T-helper 17 cell (primary cell): ENCODE results near the gene NOMO2. TPM values are rescaled to one million over a fixed set of nuclear protein-coding genes. Genes with fewer than 3 reads are reported as not detected.
"Not testable (repeated sequence)": the region's sequence is repeated elsewhere in the genome, so short reads cannot be mapped to it uniquely, and the experiment has no call there.

Source experiments
- ATAC-seq: fragments of 150-1000 bp; cut with Tn5 transposase; 2 replicates; pipeline ENCODE4 v1.10.0; 2021; ENCODE audit warnings: mild to moderate bottlenecking, moderate library complexity
- DNase-seq, 3 donors: peaks; one replicate each; pipeline versions ENCODE4 v3.0.0 to v3.0.0-alpha.2; 2020 to 2021
- H3K9me3 ChIP-seq: one replicate; pipeline ENCODE4 v1.7.0; 2013; ENCODE audit warnings: low read length, mild to moderate bottlenecking; ENCODE audit not compliant: control insufficient read depth, poor library complexity, severe bottlenecking
- H3K27ac Mint-ChIP-seq: one replicate; pipeline ENCODE4 v1.8.0; 2022; ENCODE audit warnings: mild to moderate bottlenecking, moderate library complexity, mixed read lengths
- H3K27me3 Mint-ChIP-seq: one replicate; pipeline ENCODE4 v1.8.0; 2022; ENCODE audit warnings: mixed read lengths
- H3K36me3 Mint-ChIP-seq: one replicate; pipeline ENCODE4 v1.8.0; 2022; ENCODE audit warnings: low read depth, mixed read lengths
- H3K4me1 Mint-ChIP-seq: one replicate; pipeline ENCODE4 v1.8.0; 2022; ENCODE audit warnings: mild to moderate bottlenecking, mixed read lengths
- H3K4me3 Mint-ChIP-seq: one replicate; pipeline ENCODE4 v1.8.0; 2022; ENCODE audit warnings: mild to moderate bottlenecking, moderate library complexity, mixed read lengths
- total RNA-seq, 4 donors: library from RNA in 2 of 4; stranded (reverse) in 2 of 4; gene quantifications; one replicate each; pipeline ENCODE4 v1.2.3 and lab custom pipeline; 2022 to 2026

Gene NOMO2, protein sequence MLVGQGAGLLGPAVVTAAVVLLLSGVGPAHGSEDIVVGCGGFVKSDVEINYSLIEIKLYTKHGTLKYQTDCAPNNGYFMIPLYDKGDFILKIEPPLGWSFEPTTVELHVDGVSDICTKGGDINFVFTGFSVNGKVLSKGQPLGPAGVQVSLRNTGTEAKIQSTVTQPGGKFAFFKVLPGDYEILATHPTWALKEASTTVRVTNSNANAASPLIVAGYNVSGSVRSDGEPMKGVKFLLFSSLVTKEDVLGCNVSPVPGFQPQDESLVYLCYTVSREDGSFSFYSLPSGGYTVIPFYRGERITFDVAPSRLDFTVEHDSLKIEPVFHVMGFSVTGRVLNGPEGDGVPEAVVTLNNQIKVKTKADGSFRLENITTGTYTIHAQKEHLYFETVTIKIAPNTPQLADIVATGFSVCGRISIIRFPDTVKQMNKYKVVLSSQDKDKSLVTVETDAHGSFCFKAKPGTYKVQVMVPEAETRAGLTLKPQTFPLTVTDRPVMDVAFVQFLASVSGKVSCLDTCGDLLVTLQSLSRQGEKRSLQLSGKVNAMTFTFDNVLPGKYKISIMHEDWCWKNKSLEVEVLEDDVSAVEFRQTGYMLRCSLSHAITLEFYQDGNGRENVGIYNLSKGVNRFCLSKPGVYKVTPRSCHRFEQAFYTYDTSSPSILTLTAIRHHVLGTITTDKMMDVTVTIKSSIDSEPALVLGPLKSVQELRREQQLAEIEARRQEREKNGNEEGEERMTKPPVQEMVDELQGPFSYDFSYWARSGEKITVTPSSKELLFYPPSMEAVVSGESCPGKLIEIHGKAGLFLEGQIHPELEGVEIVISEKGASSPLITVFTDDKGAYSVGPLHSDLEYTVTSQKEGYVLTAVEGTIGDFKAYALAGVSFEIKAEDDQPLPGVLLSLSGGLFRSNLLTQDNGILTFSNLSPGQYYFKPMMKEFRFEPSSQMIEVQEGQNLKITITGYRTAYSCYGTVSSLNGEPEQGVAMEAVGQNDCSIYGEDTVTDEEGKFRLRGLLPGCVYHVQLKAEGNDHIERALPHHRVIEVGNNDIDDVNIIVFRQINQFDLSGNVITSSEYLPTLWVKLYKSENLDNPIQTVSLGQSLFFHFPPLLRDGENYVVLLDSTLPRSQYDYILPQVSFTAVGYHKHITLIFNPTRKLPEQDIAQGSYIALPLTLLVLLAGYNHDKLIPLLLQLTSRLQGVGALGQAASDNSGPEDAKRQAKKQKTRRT
- 100 to 1,000 TPM in 1 of 2 donors, 10 to 100 TPM in 1; 75.1 to 122 TPM for total RNA-seq
- 17.9 to 27.5 reads per million in 2 donors for total RNA-seq (lab: John Stamatoyannopoulos, UW)

DNA sequence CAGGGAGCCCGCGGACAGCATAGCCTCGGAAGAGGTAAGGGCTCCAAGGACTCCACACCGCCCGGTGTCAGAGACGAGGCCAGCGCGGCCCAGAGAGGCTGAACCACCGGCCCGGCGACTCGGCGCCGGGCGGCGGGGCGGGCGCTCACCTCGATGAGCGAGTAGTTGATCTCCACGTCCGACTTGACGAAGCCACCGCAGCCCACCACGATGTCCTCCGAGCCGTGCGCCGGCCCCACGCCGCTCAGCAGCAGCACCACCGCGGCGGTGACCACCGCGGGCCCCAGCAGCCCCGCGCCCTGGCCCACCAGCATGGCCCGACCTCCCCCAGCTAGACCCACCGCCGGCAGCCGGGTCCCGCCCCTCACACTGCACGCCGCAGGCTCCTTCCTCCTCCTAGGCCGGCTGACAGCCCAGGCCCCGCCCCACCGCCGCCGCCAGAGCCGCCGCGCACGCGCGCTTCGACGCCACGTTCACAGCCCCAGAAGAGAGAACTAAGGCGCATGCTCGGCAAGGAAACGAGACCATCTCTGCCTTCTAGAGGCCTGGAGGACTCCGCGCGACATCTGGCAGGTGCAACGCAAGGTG is at the start of gene NOMO2:
NOMO2 (minus strand) TSS at position 371 of the 588 bp plus-strand sequence; CDS start at position 314, 57 bp downstream.
- ATAC-seq (peak; percentile 92), DNase-seq (peak; percentile 82 to 92 (median 89))
- H3K4me3 Mint-ChIP-seq, result peak within 1 kb of the TSS; percentile 82
- H3K9me3 ChIP-seq, H3K27me3 Mint-ChIP-seq, H3K4me1 Mint-ChIP-seq, H3K27ac Mint-ChIP-seq, H3K36me3 Mint-ChIP-seq: not testable (repeated sequence)

DNA sequence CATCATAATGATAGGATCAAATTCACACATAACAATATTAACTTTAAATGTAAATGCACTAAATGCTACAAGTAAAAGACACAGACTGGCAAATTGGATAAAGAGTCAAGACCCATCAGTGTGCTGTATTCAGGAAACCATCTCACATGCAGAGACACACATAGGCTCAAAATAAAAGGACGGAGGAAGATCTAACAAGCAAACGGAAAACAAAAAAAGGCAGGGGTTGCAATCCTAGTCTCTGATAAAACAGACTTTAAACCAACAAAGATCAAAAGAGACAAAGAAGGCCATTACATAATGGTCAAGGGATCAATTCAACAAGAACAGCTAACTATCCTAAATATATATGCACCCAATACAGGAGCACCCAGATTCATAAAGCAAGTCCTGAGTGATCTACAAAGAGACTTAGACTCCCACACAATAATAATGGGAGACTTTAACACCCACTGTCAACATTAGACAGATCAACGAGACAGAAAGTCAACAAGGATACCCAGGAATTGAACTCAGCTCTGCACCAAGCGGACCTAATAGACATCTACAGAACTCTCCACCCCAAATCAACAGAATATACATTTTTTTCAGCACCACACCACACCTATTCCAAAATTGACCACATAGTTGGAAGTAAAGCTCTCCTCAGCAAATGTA is 48.4 kb upstream of the NOMO2 start:
- not testable (repeated sequence) for DNase-seq, H3K4me1 Mint-ChIP-seq, H3K4me3 Mint-ChIP-seq, H3K36me3 Mint-ChIP-seq, ATAC-seq, H3K9me3 ChIP-seq, H3K27ac Mint-ChIP-seq
- H3K27me3 Mint-ChIP-seq, result peaks cover 23% of the 10 kb centered on the region

DNA sequence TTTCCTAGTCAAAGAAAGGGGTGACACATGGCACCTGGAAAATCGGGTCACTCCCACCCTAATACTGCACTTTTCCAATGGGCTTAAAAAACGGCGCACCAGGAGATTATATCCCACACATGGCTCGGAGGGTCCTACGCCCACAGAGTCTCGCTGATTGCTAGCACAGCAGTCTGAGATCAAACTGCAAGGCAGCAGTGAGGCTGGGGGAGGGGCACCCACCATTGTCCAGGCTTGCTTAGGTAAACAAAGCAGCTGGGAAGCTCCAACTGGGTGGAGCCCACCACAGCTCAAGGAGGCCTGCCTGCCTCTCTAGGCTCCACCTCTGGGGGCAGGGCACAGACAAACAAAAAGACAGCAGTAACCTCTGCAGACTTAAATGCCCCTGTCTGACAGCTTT is 46.4 kb upstream of the NOMO2 start:
- not testable (repeated sequence) for H3K9me3 ChIP-seq, H3K36me3 Mint-ChIP-seq, DNase-seq, H3K27ac Mint-ChIP-seq, ATAC-seq, H3K4me1 Mint-ChIP-seq, H3K4me3 Mint-ChIP-seq
- H3K27me3 Mint-ChIP-seq, result peaks cover 25% of the 10 kb centered on the region

DNA sequence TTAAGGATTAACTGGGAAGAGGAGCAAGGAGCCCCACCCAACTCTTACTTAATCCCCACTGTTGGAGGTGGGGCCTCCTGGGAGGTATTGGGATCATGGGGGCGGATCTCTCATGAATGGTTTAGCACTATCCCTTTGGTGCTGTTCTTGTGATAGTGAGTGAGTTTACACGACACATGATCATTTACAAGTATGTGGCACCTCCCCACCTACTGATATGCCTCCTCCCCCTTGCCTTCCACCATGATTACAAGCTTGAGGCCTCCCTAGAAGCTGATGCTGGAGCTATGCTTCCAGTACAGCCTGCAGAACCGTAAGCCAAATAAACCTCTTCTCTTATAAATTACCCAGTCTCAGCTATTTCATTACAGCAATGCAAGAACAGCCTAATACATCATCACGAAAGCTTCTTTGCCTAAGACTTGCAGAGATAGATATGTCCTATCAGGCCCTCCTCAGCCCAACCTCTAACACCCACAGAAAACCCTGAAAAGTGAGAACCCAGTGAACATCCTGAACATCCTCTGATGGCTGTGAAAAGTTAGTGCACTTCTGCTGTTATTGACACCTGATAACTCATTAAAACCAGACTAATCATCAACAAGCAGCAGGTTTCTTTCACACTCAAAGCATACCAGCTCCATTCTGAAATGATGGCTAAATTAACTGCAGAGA is 41.8 kb upstream of the NOMO2 start:
- not testable (repeated sequence) for H3K4me1 Mint-ChIP-seq, H3K36me3 Mint-ChIP-seq, H3K4me3 Mint-ChIP-seq, DNase-seq, ATAC-seq, H3K9me3 ChIP-seq, H3K27ac Mint-ChIP-seq
- H3K27me3 Mint-ChIP-seq, result peaks cover 12% of the 10 kb centered on the region

DNA sequence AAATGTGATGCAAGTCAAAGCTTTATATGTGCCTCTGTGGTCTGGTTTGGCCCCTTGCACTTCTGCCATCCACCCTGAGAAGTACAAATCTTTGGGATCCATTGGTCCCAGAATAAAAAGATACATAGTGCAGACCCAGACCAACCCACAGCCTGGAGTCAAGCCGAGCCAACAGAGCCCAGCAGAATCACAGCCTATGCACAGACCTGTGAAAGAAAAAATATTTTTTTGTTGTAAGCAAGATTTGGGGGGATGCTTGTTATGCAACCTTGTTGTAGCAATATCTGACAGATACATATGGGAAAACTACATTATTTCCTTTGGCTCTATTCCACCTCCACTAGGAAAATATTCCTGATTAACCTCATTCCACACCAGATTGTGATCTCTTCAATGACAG is 36.7 kb upstream of the NOMO2 start:
- not testable (repeated sequence) for H3K9me3 ChIP-seq, ATAC-seq, DNase-seq, H3K4me1 Mint-ChIP-seq, H3K27ac Mint-ChIP-seq, H3K27me3 Mint-ChIP-seq, H3K4me3 Mint-ChIP-seq, H3K36me3 Mint-ChIP-seq

DNA sequence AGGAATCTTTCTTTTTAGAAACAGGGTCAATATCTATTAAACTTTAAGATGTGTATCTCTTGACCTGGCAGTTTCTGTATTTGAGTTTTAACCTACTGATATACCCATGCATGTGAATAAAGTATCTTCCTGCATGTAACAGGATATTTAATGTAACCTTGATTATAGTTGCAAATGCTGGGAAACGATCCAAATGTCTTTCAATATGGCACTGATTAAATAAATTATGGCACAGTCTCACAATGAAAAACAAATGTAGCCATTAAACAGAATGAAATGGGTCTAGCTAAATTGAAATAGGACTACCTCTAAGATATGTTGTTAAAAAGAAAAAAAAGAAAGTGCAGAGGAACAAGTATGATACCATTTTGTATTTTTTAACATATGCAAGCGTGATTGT is 35.8 kb upstream of the NOMO2 start:
- not testable (repeated sequence) for H3K27ac Mint-ChIP-seq, DNase-seq, H3K4me1 Mint-ChIP-seq, ATAC-seq, H3K27me3 Mint-ChIP-seq, H3K4me3 Mint-ChIP-seq, H3K9me3 ChIP-seq, H3K36me3 Mint-ChIP-seq

DNA sequence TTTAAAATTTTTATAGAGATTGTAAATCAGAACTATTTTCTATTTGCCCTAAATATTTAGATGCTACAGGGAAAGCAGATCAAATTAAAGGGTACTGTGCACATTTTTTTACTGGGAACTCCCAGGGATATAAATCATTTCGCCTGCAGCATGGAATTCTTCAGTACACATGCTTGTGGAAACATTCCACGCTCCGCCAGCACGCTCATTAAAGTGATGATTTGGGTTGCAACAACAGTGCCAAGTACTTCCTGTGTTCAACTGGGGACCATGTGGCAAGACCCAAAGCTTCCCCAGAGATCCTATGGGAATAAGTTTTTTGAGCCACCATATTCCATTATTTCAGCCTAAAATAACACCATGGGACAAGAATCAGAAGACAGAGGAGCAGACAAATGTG is 35.4 kb upstream of the NOMO2 start:
- not testable (repeated sequence) for H3K27me3 Mint-ChIP-seq, H3K9me3 ChIP-seq, H3K4me1 Mint-ChIP-seq, DNase-seq, H3K36me3 Mint-ChIP-seq, H3K27ac Mint-ChIP-seq, H3K4me3 Mint-ChIP-seq, ATAC-seq

DNA sequence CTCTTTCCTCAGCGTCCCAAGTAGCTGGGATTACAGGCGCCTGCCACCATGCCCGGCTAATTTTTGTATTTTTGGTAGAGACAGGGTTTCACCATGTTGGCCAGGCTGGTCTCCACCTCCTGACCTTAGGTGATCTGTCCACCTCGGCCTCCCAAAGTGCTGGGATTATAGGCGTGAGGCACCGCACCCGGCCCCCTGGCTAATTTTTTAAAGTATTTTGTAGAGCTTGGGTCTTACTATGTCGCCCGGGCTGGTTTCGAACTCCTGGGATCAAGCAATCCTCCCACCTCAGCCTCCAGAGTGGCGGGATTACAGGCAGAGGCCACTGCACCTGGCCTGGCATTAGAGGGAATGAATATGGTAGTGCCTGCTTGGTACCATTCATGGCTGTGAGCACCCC is 33.9 kb upstream of the NOMO2 start:
- H3K27me3 Mint-ChIP-seq, DNase-seq, H3K4me1 Mint-ChIP-seq, H3K4me3 Mint-ChIP-seq, H3K27ac Mint-ChIP-seq, H3K9me3 ChIP-seq, H3K36me3 Mint-ChIP-seq, ATAC-seq: not testable (repeated sequence)

DNA sequence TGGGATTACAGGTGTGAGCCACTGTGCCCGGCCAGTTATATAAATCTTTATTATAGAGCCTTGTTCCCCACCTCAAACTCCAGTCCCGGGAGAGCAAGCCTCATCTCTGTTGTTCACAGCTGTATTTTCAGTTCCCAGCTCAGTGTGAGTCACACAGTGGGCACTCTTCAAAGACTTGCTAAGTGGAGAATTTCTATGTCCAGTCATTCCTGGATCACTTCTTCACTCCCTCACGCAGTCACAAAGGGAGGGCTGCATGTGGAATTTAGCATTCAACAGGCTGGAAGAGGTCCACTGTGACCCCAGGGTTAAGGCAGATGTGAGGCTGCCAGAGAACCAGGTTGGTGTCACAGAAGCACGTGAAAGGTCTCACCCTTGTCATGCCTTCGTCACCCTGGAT is 33.0 kb upstream of the NOMO2 start:
- H3K4me3 Mint-ChIP-seq, result not testable (repeated sequence)

DNA sequence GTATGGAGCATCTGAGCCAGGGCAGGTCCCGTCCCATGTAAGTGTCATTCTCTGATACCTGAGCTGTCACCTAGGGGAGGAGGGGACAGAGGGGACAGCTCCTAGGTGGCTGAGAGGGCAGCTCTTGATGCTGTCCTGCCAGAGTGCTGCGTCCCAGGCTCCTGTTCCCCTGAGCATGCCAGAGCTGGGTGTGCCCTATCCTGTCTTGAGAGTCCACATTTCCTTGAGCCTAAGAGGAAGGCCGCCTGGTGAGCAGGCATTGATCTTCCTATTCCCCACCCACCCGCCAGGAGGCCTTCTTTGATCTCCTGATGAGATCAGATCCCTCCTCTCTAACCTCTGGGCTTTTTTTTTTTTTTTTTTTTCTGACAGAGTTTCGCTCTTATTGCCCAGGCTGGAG is 32.0 kb upstream of the NOMO2 start:
- not testable (repeated sequence) for DNase-seq, H3K27ac Mint-ChIP-seq, H3K4me3 Mint-ChIP-seq, ATAC-seq, H3K4me1 Mint-ChIP-seq, H3K36me3 Mint-ChIP-seq, H3K27me3 Mint-ChIP-seq, H3K9me3 ChIP-seq

More for the DNA sequence above, 33.0 kb upstream of the NOMO2 start:
- ATAC-seq, H3K27ac Mint-ChIP-seq, H3K36me3 Mint-ChIP-seq, H3K9me3 ChIP-seq, DNase-seq, H3K27me3 Mint-ChIP-seq, H3K4me1 Mint-ChIP-seq: not testable (repeated sequence)

DNA sequence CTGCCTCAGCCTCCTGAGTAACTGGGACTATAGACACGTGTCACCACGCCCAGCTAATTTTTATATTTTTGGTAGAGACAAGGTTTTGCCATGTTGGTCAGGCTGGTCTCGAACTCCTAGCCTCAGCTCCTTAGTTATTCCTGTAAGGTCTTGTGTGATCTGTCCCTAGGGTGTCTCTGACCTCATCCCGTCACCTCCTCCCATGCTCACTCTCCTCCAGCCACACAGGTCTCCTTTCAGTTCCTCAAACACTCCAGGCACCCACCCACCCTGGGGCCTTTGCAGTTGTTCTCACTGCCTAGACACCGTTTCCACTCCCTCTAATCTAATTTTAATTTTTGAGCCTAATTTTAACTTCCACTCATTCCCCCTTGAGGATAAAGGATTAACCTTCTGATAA is 31.1 kb upstream of the NOMO2 start:
- not testable (repeated sequence) for H3K27ac Mint-ChIP-seq, H3K36me3 Mint-ChIP-seq, H3K4me3 Mint-ChIP-seq, H3K27me3 Mint-ChIP-seq, ATAC-seq, H3K4me1 Mint-ChIP-seq, H3K9me3 ChIP-seq, DNase-seq

DNA sequence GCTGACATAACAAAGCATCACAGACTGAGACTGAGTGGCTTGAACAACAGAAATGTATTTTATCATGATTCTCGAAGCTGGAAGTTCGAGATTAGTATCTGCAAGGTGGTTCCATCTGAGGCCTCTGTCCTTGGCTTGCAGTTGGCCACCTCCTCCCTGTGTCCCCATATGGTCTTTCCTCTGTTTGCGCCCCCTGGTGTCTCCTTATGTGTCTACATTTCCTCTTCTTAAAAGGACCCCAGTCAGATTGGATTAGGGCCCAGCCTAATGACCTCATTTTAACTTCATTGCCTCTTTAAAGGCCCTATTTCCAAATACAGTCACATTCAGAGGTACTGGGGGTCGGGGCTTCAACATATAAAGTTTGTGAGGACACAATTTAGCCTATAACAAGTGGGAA is 30.0 kb upstream of the NOMO2 start:
- not testable (repeated sequence) for DNase-seq, H3K4me1 Mint-ChIP-seq, H3K36me3 Mint-ChIP-seq, H3K27me3 Mint-ChIP-seq, H3K27ac Mint-ChIP-seq, H3K4me3 Mint-ChIP-seq, H3K9me3 ChIP-seq
- ATAC-seq, result peak; percentile 50
